Upper lobe of left lung (tissue), 6 donors: Measurements from ENCODE around the gene CHMP5. TPM values are rescaled to one million over a fixed set of nuclear protein-coding genes. Genes with fewer than 3 reads are reported as not detected.

Source experiments
- ATAC-seq, 2 donors: fragments of 200-7000 bp; cut with Tn5 transposase; one replicate each; pipeline ENCODE4 v1.9.1; 2022; ENCODE audit warnings: mild to moderate bottlenecking in 2 of 2, moderate library complexity in 2 of 2; ENCODE audit not compliant: low FRiP score in 2 of 2
- DNase-seq, 2 donors: peaks; one replicate each; pipeline ENCODE4 v3.0.0-alpha.2; 2019 to 2020
- H3K27ac ChIP-seq, 4 donors: fragments of 200-600 bp; sonication (generic); one replicate each; pipeline ENCODE4 v1.5.1; 2016 to 2019
- H3K27me3 ChIP-seq, 4 donors: fragments of 200-600 bp; sonication (generic); one replicate each; pipeline ENCODE4 v1.5.1; 2017 to 2019
- H3K36me3 ChIP-seq, 4 donors: fragments of 200-600 bp; sonication (generic); one replicate each; pipeline ENCODE4 v1.5.1; 2016 to 2019
- H3K4me1 ChIP-seq, 4 donors: fragments of 200-600 bp; sonication (generic); one replicate each; pipeline ENCODE4 v1.5.1; 2018 to 2019
- H3K4me3 ChIP-seq, 4 donors: fragments of 200-600 bp; sonication (generic); one replicate each; pipeline ENCODE4 v1.5.1; 2017 to 2019; ENCODE audit warnings: mild to moderate bottlenecking in 2 of 4, moderate library complexity in 1 of 4
- H3K9me3 ChIP-seq, 4 donors: fragments of 200-600 bp; sonication (generic); one replicate each; pipeline ENCODE4 v1.5.1; 2018 to 2019
- CTCF ChIP-seq, 6 experiments: fragments of 450-650 bp in 4 of 6; fragments of 200-600 bp in 2 of 6; sonication (generic) in 2 of 6; IDR thresholded peaks; one replicate each; pipeline ENCODE4 v1.5.1; 2016 to 2019; ENCODE audit warnings: antibody characterized with exemption in 6 of 6
- EP300 ChIP-seq, 4 donors: sonication (generic); formaldehyde crosslinking; IDR thresholded peaks; one replicate each; pipeline ENCODE4 v1.5.1; 2017; ENCODE audit warnings: antibody characterized with exemption in 4 of 4, control low read depth in 2 of 4
- POLR2A ChIP-seq, 4 donors: fragments of 450-650 bp; IDR thresholded peaks; one replicate each; pipeline ENCODE4 v1.5.1; 2016 to 2017; ENCODE audit warnings: antibody characterized with exemption in 4 of 4, mild to moderate bottlenecking in 2 of 4
- POLR2AphosphoS5 ChIP-seq, 2 donors: sonication (generic); formaldehyde crosslinking; IDR thresholded peaks; one replicate each; pipeline ENCODE4 v1.5.1; 2017; ENCODE audit warnings: antibody characterized with exemption in 2 of 2
- WGBS, 2 donors: methylation state at CpG; one replicate each; pipeline ENCODE4 v1.1.5; 2017 to 2018; 5-methylcytosine and 5-hydroxymethylcytosine counted together
- total RNA-seq, 6 donors: library from RNA; depleted of rRNA in 4 of 6; stranded (reverse); fragments of >200 nt in 4 of 6; gene quantifications; one replicate each; pipeline versions ENCODE4 v1.1.0 to v1.2.1, GENCODE V29; 2016 to 2021
- donor health status: DM: no; HTN: no; CAD: no; lungs with moderate emphysema.
- donor health status: DM: no; HTN: yes; CAD: no; lungs with severe emphysema.

The CHMP5 gene
- total RNA-seq, 6 donors from 2014 or later: 33.5 to 95.5 (median 60.1) TPM

GRCh38 chr9:33228606-33229005 lies 36.2 kb upstream of the CHMP5 start:
- Histone ChIP-seq H3K27me3 (no peaks in the 10 kb centered on the region), H3K4me3 (no peak overlapping the region), H3K27ac (peak overlapping the region in 3 of 4 donors; percentile 7 to 45 (median 27)), H3K36me3 (no peaks in the 10 kb centered on the region), H3K9me3 (no peaks in the 10 kb centered on the region), H3K4me1 (peaks cover 11 to 16% (median 14%) of the 10 kb centered on the region in 4 donors)
- TF ChIP-seq POLR2AphosphoS5 (IDR thresholded peaks at IDR 0.05) (no peak), CTCF (IDR thresholded peaks at IDR 0.05) (no peak), EP300 (IDR thresholded peaks at IDR 0.05) (no peak), POLR2A (IDR thresholded peaks at IDR 0.05) (no peak)
- no peak for ATAC-seq
- no peak for DNase-seq
- WGBS, 2 donors: 76 to 84% methylated on average over 4 of the region's 4 CpGs

GRCh38 chr9:33229359-33230114 lies 35.3 kb upstream of the CHMP5 start:
- Histone ChIP-seq H3K4me1 (peaks cover 11 to 25% (median 18%) of the 10 kb centered on the region in 4 donors), H3K9me3 (no peaks in the 10 kb centered on the region), H3K27ac (peak overlapping the region in 3 of 4 donors; percentile 7 to 45 (median 27)), H3K36me3 (no peaks in the 10 kb centered on the region), H3K27me3 (no peaks in the 10 kb centered on the region), H3K4me3 (no peak overlapping the region)
- TF ChIP-seq CTCF (IDR thresholded peaks at IDR 0.05) (peak in 5 of 6 experiments; percentile 18 to 64 (median 52)), POLR2AphosphoS5 (IDR thresholded peaks at IDR 0.05) (peak in 1 of 2 donors; percentile 47), EP300 (IDR thresholded peaks at IDR 0.05) (peak in 1 of 4 donors; percentile 64), POLR2A (IDR thresholded peaks at IDR 0.05) (no peak)
- 64 to 75% methylated on average over 8 to 9 of the region's 9 CpGs for WGBS, 2 donors
- ATAC-seq: peak; percentile 37 to 87
- peak in 1 of 2 donors; percentile 95 for DNase-seq

DNA sequence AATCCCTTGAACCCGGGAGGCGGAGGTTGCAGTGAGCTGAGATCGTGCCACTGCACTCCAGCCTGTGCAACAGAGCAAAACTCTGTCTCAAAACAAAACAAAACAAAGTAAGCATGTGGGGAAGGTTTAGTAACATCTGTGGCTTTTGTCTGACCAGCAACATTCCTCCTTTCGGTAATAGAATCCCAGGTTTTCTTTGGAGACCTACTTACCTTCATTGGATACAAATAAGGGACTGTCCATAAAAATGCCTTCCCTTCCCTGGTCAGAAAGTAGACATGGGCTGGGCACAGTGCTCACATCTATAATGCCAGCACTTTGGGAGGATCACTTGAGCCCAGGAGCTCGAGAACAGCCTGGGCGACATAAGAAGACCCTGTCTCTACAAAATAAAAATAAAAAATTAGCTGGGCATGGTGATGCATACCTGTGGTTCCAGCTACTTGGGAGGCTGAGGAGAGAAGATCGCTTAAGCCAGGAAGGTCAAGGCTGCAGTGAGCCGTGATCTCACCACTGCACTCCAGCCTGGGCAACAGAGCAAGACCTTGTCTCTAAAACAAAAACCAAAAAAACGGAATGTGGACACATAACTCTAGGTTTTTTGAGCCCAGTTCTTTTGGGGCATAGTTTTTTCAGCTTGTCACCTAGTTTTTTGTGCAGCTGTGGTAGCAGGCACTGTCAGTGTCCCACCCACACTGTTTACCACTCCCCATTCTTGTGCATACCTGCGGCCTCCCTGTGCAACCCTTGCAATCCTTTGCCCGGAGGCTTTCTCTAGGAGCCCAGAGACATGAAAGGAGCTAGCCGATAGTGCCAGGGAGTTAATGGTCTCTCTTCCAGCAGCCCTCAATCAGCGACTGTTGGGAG lies 33.9 kb upstream of the CHMP5 start:
- ATAC-seq (no peak), DNase-seq (no peak)
- Histone ChIP-seq H3K4me1 (peaks cover 3 to 19% (median 10%) of the 10 kb centered on the region in 4 donors), H3K27me3 (no peaks in the 10 kb centered on the region), H3K27ac (no peak overlapping the region), H3K4me3 (no peak overlapping the region), H3K9me3 (no peaks in the 10 kb centered on the region), H3K36me3 (no peaks in the 10 kb centered on the region)
- 80 to 85% methylated on average over 13 of the region's 13 CpGs for WGBS, 2 donors
- no peak for TF ChIP-seq CTCF (IDR thresholded peaks at IDR 0.05)
- TF ChIP-seq POLR2A (IDR thresholded peaks at IDR 0.05): no peak
- no peak for TF ChIP-seq POLR2AphosphoS5 (IDR thresholded peaks at IDR 0.05)
- TF ChIP-seq EP300 (IDR thresholded peaks at IDR 0.05): no peak

DNA sequence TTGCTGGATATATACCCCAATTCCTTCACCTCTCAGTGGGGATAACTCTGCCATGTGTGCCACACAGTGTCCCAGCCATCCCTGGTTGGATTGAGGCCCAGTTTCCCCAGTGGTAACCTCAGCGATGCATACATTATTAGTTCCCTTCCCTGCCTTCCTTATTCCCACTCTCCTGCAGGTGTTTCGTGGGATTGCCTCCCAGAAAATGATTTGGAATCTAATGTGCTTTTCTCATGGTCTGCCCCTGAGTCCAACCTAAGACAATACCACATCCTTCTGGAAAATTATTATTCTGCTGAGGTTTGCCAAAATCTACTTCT lies 33.3 kb upstream of the CHMP5 start:
- Histone ChIP-seq H3K4me1 (peaks cover 0 to 17% (median 7%) of the 10 kb centered on the region in 4 donors), H3K9me3 (no peaks in the 10 kb centered on the region), H3K27ac (no peak overlapping the region), H3K36me3 (no peaks in the 10 kb centered on the region), H3K4me3 (no peak overlapping the region), H3K27me3 (no peaks in the 10 kb centered on the region)
- DNase-seq (no peak), ATAC-seq (no peak)
- TF ChIP-seq EP300 (IDR thresholded peaks at IDR 0.05) (no peak), POLR2AphosphoS5 (IDR thresholded peaks at IDR 0.05) (no peak), CTCF (IDR thresholded peaks at IDR 0.05) (no peak), POLR2A (IDR thresholded peaks at IDR 0.05) (no peak)
- WGBS, 2 donors: 78 to 90% methylated on average over 2 of the region's 2 CpGs
